Measurements from ENCODE around the gene BICRA. TPM values are rescaled to one million over a fixed set of nuclear protein-coding genes. Genes with fewer than 3 reads are reported as not detected.

BICRA gene
- polyA plus RNA-seq, 1 of the 3 experiments (the other 2 are of a cell fraction) = 1.4 TPM

GRCh38 chr19:47723581-47723940, 114.6 kb downstream of the BICRA start:
- no peaks in the 10 kb centered on the region for H3K27me3 ChIP-seq (ENCODE audit: insufficient read depth)
- DNase-seq = no peak
- POLR2A ChIA-PET = interaction anchor here (0.6 to 1.1 kb wide), 2 partner anchors 20 to 467 kb away, joined by 3 to 5 read pairs; partner anchors contain the start of gene CCDC9
- H3K4me1 ChIP-seq (ENCODE audit: control insufficient read depth in 1 of 2, insufficient read depth in 2 of 2, low read depth in 1 of 2, low read length in 1 of 2) = peaks cover 13 to 17% of the 10 kb centered on the region in 2 experiments; a peak in 3 of 4 replicates
- no peak for TF ChIP-seq SMC3 (IDR thresholded peaks at IDR 0.05; ENCODE audit: low read depth, low read length)
- TF ChIP-seq ZBTB33 (IDR thresholded peaks at IDR 0.05; ENCODE audit: borderline replicate concordance, low read depth) = no peak
- TF ChIP-seq PBX3 (IDR thresholded peaks at IDR 0.05) = peak; percentile 10; the same call in 1 of the 2 replicates
- TF ChIP-seq MXI1 (IDR thresholded peaks at IDR 0.05; ENCODE audit: low read depth, low read length) = no peak
- TF ChIP-seq YY1 (IDR thresholded peaks at IDR 0.05; ENCODE audit: low read depth) = 0 out of 2 replicates have a peak, but pooled peaks have one; percentile 40
- TF ChIP-seq MAX (IDR thresholded peaks at IDR 0.05; ENCODE audit: low read depth) = peak; percentile 44; the same call in 1 of the 2 replicates
- no peak for TF ChIP-seq ELF1 (IDR thresholded peaks at IDR 0.05)
- no peak for TF ChIP-seq USF1 (IDR thresholded peaks at IDR 0.05; ENCODE audit: borderline replicate concordance, low read depth)
- peak; percentile 44 for TF ChIP-seq TCF12 (IDR thresholded peaks at IDR 0.05)
- TF ChIP-seq USF2 (IDR thresholded peaks at IDR 0.05; ENCODE audit: borderline replicate concordance, low read depth, low read length) = no peak
- TF ChIP-seq REST (IDR thresholded peaks at IDR 0.05; ENCODE audit: low read depth, low read length) = no peak
- H3K4me2 ChIP-seq = peak overlapping the region; percentile 78
- H3K9me2 ChIP-seq = no peaks in the 10 kb centered on the region
- H3K9me3 ChIP-seq = no peaks in the 10 kb centered on the region
- no peaks in the 10 kb centered on the region for H4K20me1 ChIP-seq (ENCODE audit: insufficient read depth)
- CTCF ChIA-PET = interaction anchor here (0.6 to 3.6 kb wide), 7 partner anchors 10 to 288 kb away, joined by 3 to 27 read pairs (median 6); partner anchors contain the start of gene EHD2
- peak overlapping the region; percentile 63 for H3K9ac ChIP-seq
- H3F3A ChIP-seq (replicated peaks; ENCODE audit: insufficient read depth) = peaks cover 44% of the 10 kb centered on the region
- no peak overlapping the region for H2AFZ ChIP-seq (ENCODE audit: low read depth)
- H3K36me3 ChIP-seq (replicated peaks in 1 of 2; ENCODE audit: control insufficient read depth in 1 of 2, insufficient read depth in 2 of 2, low read length in 1 of 2) = peaks cover 4 to 32% of the 10 kb centered on the region in 2 experiments
- H3K79me2 ChIP-seq (ENCODE audit: insufficient read depth) = peaks cover 82% of the 10 kb centered on the region
- peak overlapping the region in 1 of 2 experiments; percentile 45; a peak in 1 of 4 replicates for H3K4me3 ChIP-seq (ENCODE audit: low read depth in 2 of 2, low read length in 1 of 2)
- 11% methylated on average over 7 of the region's 7 CpGs for WGBS (ENCODE audit: low lambda C conversion rate)
- peak overlapping the region in 1 of 2 experiments; percentile 79; a peak in 2 of 4 replicates for H3K27ac ChIP-seq (ENCODE audit: low read depth in 2 of 2, low read length in 1 of 2)

All from SK-N-SH (cell line).